ENCODE measurements around the gene AHI1. TPM values are rescaled to one million over a fixed set of nuclear protein-coding genes. Genes with fewer than 3 reads are reported as not detected.

Gene AHI1
- total RNA-seq, 1 experiment from 2014 or later, result 18.8 TPM

- ATAC-seq (no peak), DNase-seq (ENCODE audit: low spot score) (no peak)
- Mint-ChIP-seq H3K4me3 (no peak overlapping the region), H3K9me3 (no peaks in the 10 kb centered on the region), H3K27ac (no peak overlapping the region), H3K4me1 (0 out of 2 replicates have a peak, but pooled peaks cover 3% of the 10 kb centered on the region), H3K27me3 (ENCODE audit: low read depth) (no peaks in the 10 kb centered on the region), H3K36me3 (no peaks in the 10 kb centered on the region)
- CTCF ChIA-PET, result no interaction called here
- POLR2A ChIA-PET, result no interaction called here
- TF ChIP-seq NR2C2 (CRISPR knock-in tag; IDR thresholded peaks at IDR 0.05) (no peak), ZNF317 (CRISPR knock-in tag; IDR thresholded peaks at IDR 0.05; ENCODE audit: borderline replicate concordance, low read depth) (no peak), ZNF423 (CRISPR knock-in tag; IDR thresholded peaks at IDR 0.05) (no peak), PRRX2 (CRISPR knock-in tag; IDR thresholded peaks at IDR 0.05) (no peak), ZNF121 (CRISPR knock-in tag; IDR thresholded peaks at IDR 0.05) (no peak), ATF1 (CRISPR knock-in tag; IDR thresholded peaks at IDR 0.05) (no peak), ATF6 (CRISPR knock-in tag; IDR thresholded peaks at IDR 0.05) (no peak), ZSCAN18 (CRISPR knock-in tag; IDR thresholded peaks at IDR 0.05) (no peak), ZBTB43 (CRISPR knock-in tag; IDR thresholded peaks at IDR 0.05) (no peak), NFATC4 (CRISPR knock-in tag; IDR thresholded peaks at IDR 0.05) (no peak), NFE2L1 (CRISPR knock-in tag; IDR thresholded peaks at IDR 0.05) (no peak), ZNF416 (CRISPR knock-in tag; IDR thresholded peaks at IDR 0.05) (no peak), USF1 (CRISPR knock-in tag; IDR thresholded peaks at IDR 0.05) (no peak)
- TF ChIP-seq, protein P1, sequence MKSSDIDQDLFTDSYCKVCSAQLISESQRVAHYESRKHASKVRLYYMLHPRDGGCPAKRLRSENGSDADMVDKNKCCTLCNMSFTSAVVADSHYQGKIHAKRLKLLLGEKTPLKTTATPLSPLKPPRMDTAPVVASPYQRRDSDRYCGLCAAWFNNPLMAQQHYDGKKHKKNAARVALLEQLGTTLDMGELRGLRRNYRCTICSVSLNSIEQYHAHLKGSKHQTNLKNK (CRISPR knock-in tag; IDR thresholded peaks at IDR 0.05), result no peak
- TF ChIP-seq, protein P2, sequence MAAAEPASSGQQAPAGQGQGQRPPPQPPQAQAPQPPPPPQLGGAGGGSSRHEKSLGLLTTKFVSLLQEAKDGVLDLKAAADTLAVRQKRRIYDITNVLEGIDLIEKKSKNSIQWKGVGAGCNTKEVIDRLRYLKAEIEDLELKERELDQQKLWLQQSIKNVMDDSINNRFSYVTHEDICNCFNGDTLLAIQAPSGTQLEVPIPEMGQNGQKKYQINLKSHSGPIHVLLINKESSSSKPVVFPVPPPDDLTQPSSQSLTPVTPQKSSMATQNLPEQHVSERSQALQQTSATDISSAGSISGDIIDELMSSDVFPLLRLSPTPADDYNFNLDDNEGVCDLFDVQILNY (CRISPR knock-in tag; IDR thresholded peaks at IDR 0.05), result no peak
- TF ChIP-seq, protein P3, sequence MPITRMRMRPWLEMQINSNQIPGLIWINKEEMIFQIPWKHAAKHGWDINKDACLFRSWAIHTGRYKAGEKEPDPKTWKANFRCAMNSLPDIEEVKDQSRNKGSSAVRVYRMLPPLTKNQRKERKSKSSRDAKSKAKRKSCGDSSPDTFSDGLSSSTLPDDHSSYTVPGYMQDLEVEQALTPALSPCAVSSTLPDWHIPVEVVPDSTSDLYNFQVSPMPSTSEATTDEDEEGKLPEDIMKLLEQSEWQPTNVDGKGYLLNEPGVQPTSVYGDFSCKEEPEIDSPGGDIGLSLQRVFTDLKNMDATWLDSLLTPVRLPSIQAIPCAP (CRISPR knock-in tag; IDR thresholded peaks at IDR 0.05), result no peak
- TF ChIP-seq, protein P4, sequence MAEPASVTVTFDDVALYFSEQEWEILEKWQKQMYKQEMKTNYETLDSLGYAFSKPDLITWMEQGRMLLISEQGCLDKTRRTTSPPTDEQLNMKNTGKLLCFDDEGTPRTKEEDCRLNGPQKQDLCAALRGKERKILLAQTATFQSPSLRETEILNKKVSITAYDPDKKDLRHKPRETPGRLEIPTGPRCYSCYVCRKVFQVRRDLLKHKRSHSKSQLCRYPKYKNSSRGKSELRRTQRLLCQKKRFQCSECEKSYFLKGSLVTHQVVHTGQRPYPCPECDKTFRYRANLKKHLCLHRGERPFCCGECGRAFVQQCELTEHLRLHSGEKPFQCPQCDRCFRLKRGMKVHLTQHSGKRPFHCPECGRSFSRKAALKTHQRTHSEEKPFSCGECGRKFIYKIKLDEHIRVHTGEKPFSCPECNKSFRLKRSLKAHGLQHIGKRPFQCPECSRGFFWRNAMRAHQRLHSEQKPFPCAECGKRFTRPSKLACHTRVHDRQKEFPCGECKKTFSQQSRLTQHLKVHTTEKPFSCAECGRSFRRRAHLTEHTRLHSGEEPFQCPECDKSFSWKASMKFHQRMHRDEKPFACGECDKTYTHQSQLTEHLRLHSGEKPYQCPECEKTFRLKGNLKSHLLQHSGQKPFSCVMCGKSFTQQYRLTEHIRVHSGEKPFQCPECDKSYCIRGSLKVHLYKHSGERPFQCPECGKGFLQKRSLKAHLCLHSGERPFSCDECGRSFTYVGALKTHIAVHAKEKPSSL (CRISPR knock-in tag; conservative IDR thresholded peaks at IDR 0.05), result no peak
- TF ChIP-seq, protein P5, sequence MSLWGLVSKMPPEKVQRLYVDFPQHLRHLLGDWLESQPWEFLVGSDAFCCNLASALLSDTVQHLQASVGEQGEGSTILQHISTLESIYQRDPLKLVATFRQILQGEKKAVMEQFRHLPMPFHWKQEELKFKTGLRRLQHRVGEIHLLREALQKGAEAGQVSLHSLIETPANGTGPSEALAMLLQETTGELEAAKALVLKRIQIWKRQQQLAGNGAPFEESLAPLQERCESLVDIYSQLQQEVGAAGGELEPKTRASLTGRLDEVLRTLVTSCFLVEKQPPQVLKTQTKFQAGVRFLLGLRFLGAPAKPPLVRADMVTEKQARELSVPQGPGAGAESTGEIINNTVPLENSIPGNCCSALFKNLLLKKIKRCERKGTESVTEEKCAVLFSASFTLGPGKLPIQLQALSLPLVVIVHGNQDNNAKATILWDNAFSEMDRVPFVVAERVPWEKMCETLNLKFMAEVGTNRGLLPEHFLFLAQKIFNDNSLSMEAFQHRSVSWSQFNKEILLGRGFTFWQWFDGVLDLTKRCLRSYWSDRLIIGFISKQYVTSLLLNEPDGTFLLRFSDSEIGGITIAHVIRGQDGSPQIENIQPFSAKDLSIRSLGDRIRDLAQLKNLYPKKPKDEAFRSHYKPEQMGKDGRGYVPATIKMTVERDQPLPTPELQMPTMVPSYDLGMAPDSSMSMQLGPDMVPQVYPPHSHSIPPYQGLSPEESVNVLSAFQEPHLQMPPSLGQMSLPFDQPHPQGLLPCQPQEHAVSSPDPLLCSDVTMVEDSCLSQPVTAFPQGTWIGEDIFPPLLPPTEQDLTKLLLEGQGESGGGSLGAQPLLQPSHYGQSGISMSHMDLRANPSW (CRISPR knock-in tag; conservative IDR thresholded peaks at IDR 0.05; ENCODE audit: low read depth), result no peak
- TF ChIP-seq, protein P6, sequence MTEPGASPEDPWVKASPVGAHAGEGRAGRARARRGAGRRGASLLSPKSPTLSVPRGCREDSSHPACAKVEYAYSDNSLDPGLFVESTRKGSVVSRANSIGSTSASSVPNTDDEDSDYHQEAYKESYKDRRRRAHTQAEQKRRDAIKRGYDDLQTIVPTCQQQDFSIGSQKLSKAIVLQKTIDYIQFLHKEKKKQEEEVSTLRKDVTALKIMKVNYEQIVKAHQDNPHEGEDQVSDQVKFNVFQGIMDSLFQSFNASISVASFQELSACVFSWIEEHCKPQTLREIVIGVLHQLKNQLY (CRISPR knock-in tag; IDR thresholded peaks at IDR 0.05), result no peak
Measured at GRCh38 chr6:135310291-135310690, 187.2 kb downstream of the AHI1 start.

All from WTC11 (cell line).